IPS DF 4.7 (cell line): ENCODE results near the gene SH3PXD2A.

Experiments
- DNase-seq: peaks from one replicate; pipeline ENCODE4 v3.0.0-alpha.2; 2013; ENCODE audit warnings: low spot score; ENCODE audit errors: extremely low read depth

SH3PXD2A gene

GRCh38 chr10:103707956-103708626, 147.3 kb downstream of the SH3PXD2A start:
- DNase-seq, result no peak

- DNase-seq, result no peak
These were observed 148.6 kb downstream of the SH3PXD2A start for GRCh38 chr10:103706762-103707161.

GRCh38 chr10:103706047-103706446, 149.3 kb downstream of the SH3PXD2A start:
- DNase-seq, result no peak

GRCh38 chr10:103703941-103704919, 151.1 kb downstream of the SH3PXD2A start:
- no peak for DNase-seq

GRCh38 chr10:103701380-103702222, 153.8 kb downstream of the SH3PXD2A start:
- no peak for DNase-seq

GRCh38 chr10:103700436-103700715, 155.0 kb downstream of the SH3PXD2A start:
- DNase-seq, result no peak

GRCh38 chr10:103699611-103700435, 155.6 kb downstream of the SH3PXD2A start:
- DNase-seq, result no peak

GRCh38 chr10:103698266-103698665, 157.1 kb downstream of the SH3PXD2A start:
- no peak for DNase-seq

- no peak for DNase-seq
These were observed 157.6 kb downstream of the SH3PXD2A start for GRCh38 chr10:103697787-103698186.

- peak; percentile 41 for DNase-seq
These were observed 158.8 kb downstream of the SH3PXD2A start for GRCh38 chr10:103696411-103697145.

- no peak for DNase-seq
These were observed 159.3 kb downstream of the SH3PXD2A start for GRCh38 chr10:103696094-103696410.

GRCh38 chr10:103695584-103696005, 159.8 kb downstream of the SH3PXD2A start:
- no peak for DNase-seq

GRCh38 chr10:103693812-103694205, 161.6 kb downstream of the SH3PXD2A start:
- no peak for DNase-seq

- no peak for DNase-seq
These were observed 162.2 kb downstream of the SH3PXD2A start for GRCh38 chr10:103692952-103693811.

GRCh38 chr10:103692436-103692951, 162.9 kb downstream of the SH3PXD2A start:
- no peak for DNase-seq

- DNase-seq, result no peak
These were observed 163.5 kb downstream of the SH3PXD2A start for GRCh38 chr10:103691723-103692435.

- DNase-seq, result no peak
These were observed 164.1 kb downstream of the SH3PXD2A start for GRCh38 chr10:103691267-103691666.

- no peak for DNase-seq
These were observed 165.1 kb downstream of the SH3PXD2A start for GRCh38 chr10:103690281-103690680.
